Measurements from ENCODE around the gene HPS4.

- TF ChIP-seq POLR2A (IDR thresholded peaks at IDR 0.05) (no peak), CTCF (IDR thresholded peaks at IDR 0.05) (no peak)
These were observed 1.4 kb upstream of the HPS4 start for GRCh38 chr22:26485013-26485412.
